ENCODE measurements around the gene OR2Y1.
A peak's percentile ranks its signal among the peaks of the same experiment; 100 is the strongest.
"Not testable (repeated sequence)": the region's sequence is repeated elsewhere in the genome, so short reads cannot be mapped to it uniquely, and the experiment has no call there.

Gene OR2Y1

DNA sequence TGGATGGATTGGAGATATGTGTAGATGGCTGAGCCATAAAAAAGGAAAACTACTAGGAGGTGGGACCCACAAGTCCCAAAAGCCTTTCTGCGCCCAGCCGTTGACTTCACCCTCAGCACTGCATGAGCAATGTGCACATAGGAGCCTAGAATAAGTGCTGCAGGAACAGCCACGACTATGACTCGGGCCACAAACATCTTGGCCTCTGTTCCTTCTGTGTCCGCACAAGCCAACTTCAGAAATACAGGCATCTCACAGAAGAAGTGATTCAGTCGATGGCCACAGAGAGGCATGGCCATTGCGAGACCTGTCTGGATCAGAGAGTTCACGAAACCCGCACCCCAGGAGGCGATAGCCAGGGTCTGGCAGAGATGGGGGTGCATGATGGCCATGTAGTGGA, 587 bp downstream of the OR2Y1 start:
- no peak for DNase-seq (ENCODE audit: low read depth in 2 of 2)

GRCh38 chr5:180736536-180736935, 3.3 kb downstream of the OR2Y1 start:
- no peak for DNase-seq (ENCODE audit: low read depth in 2 of 2)

GRCh38 chr5:180724944-180725343, 14.9 kb downstream of the OR2Y1 start:
- DNase-seq (ENCODE audit: low read depth in 2 of 2): no peak

DNA sequence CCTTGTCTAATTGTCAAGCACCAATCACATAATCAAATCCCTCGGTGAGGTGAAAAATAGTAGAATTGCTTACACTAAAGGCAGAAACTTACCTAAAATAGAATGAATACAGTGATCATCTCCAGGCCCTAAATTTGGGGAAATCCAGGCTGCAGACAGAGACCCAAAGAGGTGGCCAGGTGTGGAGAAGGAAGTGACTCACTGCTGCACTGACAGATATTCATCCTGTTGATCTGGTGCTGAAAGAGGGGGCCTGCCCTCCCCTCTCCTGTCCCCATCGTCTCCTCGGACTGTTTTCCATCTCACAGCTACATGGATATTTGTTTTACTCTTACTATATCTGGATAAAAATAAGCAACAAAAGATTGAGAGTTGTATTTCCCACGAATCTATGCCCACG, 15.9 kb downstream of the OR2Y1 start:
- no peak for DNase-seq (ENCODE audit: low read depth in 2 of 2)

GRCh38 chr5:180720486-180720885, 19.4 kb downstream of the OR2Y1 start:
- no peak for DNase-seq (ENCODE audit: low read depth in 2 of 2)

GRCh38 chr5:180719781-180720180, 20.1 kb downstream of the OR2Y1 start:
- DNase-seq (ENCODE audit: low read depth in 2 of 2): no peak

- peak in 1 of 2 donors; percentile 16 for DNase-seq (ENCODE audit: low read depth in 2 of 2)
Observed at GRCh38 chr5:180718810-180719453, 20.9 kb downstream of the OR2Y1 start.

DNA sequence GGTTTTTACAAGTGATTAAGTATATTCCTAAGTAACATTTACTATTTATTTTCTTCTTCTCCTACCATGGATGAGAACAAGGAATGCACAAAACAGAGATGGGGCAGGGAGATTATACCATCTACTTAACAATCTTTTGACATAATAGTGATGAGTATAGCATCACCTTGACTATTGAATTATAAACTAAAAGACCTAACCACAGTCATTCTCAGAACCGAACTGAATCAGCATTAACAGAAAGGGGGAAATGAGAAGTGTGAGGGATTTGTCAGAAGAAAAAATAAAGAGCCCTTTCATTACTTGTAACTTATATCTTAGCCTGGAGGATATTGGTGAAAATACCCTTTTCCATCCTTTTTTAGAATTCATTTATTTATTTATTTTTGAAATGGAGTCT, 21.9 kb downstream of the OR2Y1 start:
- DNase-seq (ENCODE audit: low read depth in 2 of 2): no peak

DNA sequence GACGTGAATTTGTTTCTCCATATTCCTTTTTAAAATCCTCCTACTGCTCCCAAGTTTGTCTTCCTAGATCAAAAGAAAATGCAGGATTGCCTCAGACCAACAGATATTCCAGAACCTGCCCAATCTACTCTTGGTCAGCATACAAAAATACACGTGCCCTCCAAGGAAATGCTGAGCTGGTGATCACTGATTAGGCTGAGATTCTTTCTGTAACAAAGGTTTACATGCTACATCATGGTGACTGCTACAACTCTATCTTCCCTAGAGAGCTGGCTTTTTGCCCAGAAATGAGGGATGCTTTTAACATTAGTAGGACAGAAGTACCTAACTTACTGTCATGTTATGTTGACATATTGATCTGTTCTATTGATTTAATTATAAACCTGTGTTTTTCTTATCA, 35.5 kb downstream of the OR2Y1 start:
- DNase-seq (ENCODE audit: low read depth in 2 of 2): no peak

- DNase-seq (ENCODE audit: low read depth in 2 of 2): no peak
Observed at GRCh38 chr5:180703912-180704311, 35.9 kb downstream of the OR2Y1 start.

GRCh38 chr5:180703371-180703770, 36.5 kb downstream of the OR2Y1 start:
- DNase-seq (ENCODE audit: low read depth in 2 of 2): not testable (repeated sequence)

GRCh38 chr5:180700440-180700839, 39.4 kb downstream of the OR2Y1 start:
- not testable (repeated sequence) for DNase-seq (ENCODE audit: low read depth in 2 of 2)

GRCh38 chr5:180699042-180699441, 40.8 kb downstream of the OR2Y1 start:
- no peak for DNase-seq (ENCODE audit: low read depth in 2 of 2)

DNA sequence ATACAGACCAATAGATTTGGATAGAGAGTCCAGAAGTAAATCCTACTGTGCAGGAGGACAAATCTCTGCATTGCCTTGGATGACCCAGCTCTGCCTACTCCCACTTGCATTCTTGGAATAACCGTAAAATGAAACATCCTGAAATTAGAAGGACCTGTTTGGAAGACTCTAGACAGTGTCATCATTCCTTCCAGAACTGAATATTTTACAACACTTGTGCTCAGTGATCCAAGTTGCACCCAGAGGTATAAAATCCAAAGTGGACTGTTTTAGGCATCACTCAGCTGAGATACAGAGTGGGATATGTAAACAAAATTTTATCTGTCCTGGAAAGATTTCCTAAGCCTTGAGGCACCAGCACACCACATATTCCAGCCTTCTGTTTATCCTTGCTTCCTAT, 43.7 kb downstream of the OR2Y1 start:
- no peak for DNase-seq (ENCODE audit: low read depth in 2 of 2)

GRCh38 chr5:180692429-180692828, 47.4 kb downstream of the OR2Y1 start:
- DNase-seq (ENCODE audit: low read depth in 2 of 2): no peak

DNA sequence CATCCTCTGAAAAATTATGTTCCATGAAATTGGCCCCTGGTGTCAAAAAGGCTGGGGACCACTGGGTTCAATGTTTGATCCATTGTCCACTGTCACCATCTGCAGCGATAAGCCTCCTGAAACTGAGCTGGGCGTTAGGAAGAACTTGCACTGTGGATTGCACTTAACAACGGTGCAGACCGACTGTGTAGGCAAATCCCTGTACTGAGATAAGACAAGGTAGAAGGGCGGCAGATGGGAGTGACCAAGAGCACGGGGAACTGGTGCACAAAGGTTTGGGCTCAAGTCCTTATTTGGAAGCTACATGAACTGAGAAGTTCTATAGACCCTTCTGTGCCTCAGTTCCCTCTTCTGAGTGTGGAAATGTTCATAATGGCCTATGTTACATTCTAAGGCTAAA, 48.8 kb downstream of the OR2Y1 start:
- no peak for DNase-seq (ENCODE audit: low read depth in 2 of 2)

DNA sequence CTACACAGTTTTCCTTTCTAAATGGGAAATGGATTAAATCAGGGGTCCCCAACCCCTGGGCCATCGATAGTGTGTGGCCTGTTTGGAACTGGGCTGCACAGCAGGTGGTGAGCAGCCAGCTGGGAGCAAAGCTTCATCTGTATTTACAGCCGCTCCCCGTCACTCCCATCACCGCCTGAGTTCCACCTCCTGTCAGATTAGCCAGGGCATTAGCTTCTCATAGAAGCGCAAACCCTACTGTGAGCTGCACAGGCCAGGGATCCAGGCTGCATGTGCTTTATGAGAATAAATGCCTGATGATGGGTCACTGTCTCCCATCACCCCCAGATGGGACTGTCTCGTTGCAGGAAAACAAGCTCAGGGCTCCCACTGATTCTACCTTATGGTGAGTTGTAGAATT, 49.3 kb downstream of the OR2Y1 start:
- DNase-seq (ENCODE audit: low read depth in 2 of 2): no peak

- DNase-seq (ENCODE audit: low read depth in 2 of 2): no peak
Observed at GRCh38 chr5:180689775-180690174, 50.1 kb downstream of the OR2Y1 start.

Data from stimulated activated CD4-positive, alpha-beta T cell treated with anti-CD3 and anti-CD28 coated beads, Interleukin-15, amount 100 ng/mL, for 48 hours (primary cell).